ENCODE data around the gene ROR2.

The ROR2 gene

DNA sequence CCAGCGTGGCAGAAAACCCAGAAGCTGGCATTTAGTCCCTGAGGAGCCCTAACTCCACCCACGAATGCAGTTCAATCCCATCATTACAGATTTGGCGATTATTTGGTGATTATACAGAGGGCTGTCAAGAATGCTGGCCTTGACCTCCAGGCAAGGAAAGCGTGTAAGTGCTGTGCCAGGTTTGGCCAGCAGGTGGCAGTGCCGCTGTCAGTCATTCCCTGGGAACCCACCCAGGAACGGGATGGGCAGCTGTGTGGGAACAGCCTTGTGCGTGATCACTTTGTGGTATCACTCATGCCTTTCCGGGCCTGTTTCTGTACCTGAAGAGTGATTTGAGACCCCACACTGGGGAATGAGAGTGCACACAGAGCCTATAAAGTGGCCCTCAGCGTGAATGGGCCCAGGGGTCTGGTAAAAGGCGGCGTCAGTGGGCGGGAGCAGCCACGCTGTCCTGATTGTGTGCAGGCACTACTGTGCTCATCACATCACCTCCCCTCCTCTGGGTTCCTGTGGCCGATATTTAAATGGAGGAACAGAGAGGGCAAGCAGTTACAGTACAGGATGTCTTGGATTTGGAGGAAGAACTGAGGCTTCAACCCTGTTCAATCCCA lies 215.6 kb downstream of the ROR2 start:
- peak; percentile 84 for DNase-seq (ENCODE audit: low spot score)
- TF ChIP-seq, protein P1, sequence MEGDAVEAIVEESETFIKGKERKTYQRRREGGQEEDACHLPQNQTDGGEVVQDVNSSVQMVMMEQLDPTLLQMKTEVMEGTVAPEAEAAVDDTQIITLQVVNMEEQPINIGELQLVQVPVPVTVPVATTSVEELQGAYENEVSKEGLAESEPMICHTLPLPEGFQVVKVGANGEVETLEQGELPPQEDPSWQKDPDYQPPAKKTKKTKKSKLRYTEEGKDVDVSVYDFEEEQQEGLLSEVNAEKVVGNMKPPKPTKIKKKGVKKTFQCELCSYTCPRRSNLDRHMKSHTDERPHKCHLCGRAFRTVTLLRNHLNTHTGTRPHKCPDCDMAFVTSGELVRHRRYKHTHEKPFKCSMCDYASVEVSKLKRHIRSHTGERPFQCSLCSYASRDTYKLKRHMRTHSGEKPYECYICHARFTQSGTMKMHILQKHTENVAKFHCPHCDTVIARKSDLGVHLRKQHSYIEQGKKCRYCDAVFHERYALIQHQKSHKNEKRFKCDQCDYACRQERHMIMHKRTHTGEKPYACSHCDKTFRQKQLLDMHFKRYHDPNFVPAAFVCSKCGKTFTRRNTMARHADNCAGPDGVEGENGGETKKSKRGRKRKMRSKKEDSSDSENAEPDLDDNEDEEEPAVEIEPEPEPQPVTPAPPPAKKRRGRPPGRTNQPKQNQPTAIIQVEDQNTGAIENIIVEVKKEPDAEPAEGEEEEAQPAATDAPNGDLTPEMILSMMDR (IDR thresholded peaks at IDR 0.05; ENCODE audit: extremely low read depth, missing control alignments) = peak; percentile 95

DNA sequence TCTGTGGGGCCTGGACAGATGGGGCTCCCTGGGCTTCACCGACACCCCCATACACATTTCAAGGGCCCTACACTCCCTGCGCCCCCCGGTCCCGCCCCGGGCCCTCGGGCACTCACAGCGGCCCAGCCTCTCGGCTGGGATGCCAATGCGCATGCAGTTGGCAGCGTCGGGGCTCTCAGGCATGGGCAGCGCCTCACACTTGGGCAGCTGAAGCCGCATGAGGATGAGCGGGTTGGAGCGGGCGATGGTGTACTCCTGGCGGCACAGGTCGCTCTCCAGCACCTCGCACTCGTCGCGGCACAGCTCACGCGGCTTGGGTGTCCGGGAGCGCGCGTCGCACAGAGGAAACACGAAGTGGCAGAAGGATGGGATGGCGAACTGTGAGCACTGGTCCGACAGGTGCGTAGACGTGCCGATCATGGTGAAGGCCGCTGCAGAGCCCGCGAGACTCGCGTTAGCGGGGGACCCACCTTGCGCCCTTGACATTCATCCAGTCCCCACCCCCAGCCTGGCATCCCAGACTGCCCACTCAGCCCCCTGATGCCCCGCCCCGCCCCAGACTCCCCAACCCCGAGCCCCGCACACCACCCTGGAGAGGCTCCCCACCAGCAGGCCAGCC lies 216.9 kb downstream of the ROR2 start:
- no peak for DNase-seq (ENCODE audit: low spot score)
- TF ChIP-seq, protein P1 (IDR thresholded peaks at IDR 0.05; ENCODE audit: extremely low read depth, missing control alignments) = no peak

DNA sequence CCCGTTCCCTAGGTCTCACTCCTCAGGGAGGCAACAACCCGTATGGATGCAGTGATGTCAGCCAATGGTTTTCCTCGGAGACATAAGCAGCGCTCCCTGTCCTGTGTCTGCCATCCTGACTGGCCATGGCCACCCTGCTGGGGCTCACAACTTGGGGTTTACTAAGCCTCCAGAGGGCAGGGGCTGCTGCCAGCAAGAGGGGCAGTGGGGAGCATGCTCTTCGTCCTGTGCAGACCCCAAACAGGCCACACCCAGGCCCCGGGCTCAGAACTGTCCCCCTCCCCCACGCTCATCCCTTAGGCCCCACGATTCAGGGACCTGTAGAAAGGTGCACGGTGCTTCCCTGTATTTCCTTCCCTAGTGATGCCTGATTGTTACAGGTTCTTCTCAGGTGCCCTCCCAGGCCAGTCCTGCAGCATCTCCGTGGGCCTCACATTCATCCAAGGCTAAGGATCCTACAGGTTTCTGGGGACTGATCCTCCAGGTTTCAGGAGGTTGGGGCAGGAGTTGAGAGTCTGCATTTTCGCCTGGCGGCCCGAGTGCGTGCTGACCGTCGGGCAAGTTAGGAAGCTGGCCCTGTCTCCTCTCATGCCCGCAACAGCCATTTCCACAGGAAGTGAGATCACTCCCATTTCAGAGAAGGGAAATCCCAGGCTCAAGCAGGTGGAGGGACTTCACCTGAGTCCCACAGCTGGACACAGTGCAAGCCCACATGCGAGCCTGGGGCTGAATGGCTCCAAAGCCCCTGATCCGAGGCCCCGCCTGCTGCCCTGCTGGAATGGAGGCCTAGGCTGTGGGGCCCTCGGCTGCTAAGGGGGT lies 217.6 kb downstream of the ROR2 start:
- TF ChIP-seq, protein P1 (IDR thresholded peaks at IDR 0.05; ENCODE audit: extremely low read depth, missing control alignments) = no peak
- peak; percentile 45 for DNase-seq (ENCODE audit: low spot score)

DNA sequence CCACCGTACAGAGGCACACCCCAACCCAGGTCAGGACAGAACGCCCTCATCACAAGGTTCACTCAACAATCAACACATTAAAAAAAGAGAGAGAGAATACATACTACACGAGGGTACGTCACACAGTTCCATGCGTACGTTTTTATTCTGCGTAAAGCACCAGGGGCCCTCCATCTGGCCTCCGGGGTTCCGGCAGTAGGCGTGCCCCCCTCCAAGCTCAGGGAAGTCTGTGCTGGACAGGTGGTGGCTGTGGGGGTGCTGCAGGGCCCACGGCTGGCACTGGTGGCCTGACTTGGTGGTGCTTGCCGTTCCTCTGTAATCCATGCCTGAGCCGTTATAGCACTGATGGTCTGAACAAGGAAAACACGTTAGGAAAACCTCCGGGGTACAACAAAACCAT lies 219.2 kb downstream of the ROR2 start:
- no peak for DNase-seq (ENCODE audit: low spot score)
- TF ChIP-seq, protein P1 (IDR thresholded peaks at IDR 0.05; ENCODE audit: extremely low read depth, missing control alignments) = no peak

DNA sequence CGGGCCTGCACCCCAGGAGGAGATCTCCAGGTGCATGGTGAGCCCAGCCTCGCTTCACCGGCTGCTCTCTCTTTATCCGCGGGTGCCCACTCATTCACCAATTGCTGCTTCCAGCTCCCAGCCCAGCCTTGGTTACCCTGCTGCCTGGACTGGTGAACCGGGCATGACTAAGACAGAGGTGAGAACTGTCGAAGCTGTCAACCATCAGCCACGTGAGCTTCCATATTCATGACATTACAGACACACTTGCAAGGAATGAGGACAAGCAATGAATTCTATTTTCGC lies 220.5 kb downstream of the ROR2 start:
- TF ChIP-seq, protein P1 (IDR thresholded peaks at IDR 0.05; ENCODE audit: extremely low read depth, missing control alignments) = no peak
- no peak for DNase-seq (ENCODE audit: low spot score)

DNA sequence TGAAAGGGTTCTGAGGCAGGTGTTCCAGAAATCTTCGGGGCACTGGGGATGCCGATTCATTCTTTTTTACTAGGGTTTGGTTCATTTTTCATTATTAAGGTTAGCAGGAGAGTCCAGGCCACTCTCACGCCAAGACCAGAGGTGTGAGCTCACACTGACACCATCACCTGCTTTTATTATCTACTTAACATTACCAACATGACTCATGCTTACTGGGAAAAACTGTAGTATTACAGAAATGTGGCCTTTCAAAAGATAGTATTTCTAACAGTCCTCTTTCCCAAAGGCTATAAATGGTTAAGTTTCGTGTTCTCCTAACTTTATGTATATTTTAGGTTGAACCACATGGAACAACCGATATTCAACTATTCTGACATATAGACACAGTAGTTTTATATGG lies 222.1 kb downstream of the ROR2 start:
- TF ChIP-seq, protein P1 (IDR thresholded peaks at IDR 0.05; ENCODE audit: extremely low read depth, missing control alignments) = no peak
- DNase-seq (ENCODE audit: low spot score) = no peak

DNA sequence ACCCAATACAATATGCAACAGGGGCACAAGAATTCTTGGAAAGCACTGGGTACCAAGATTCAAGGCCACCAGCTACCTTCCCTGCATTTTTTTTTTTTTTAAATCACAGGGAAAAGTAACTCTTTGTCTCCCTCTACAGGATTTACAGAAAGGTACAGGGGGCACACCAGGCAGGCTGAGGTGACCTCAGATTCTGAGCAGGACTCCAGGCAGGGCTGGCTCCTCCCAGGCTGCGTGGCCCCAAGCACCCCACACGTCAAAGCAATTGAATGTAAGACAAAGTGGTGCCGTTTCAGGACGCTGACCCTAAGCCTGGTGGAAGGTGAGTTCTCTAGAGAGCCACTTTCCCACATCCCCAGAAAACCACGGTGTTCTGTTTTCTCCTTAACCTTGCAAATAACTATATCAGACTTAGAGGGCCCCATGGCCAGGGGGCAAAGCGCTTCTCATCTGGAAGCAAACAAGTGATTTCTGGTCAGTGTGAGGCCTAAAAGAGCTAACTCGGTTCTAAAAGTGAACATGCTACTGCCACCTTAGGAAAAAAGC lies 222.6 kb downstream of the ROR2 start:
- peak; percentile 84 for DNase-seq (ENCODE audit: low spot score)
- TF ChIP-seq, protein P1 (IDR thresholded peaks at IDR 0.05; ENCODE audit: extremely low read depth, missing control alignments) = peak; percentile 40
